ENCODE results near the gene ELOVL6. TPM values are rescaled to one million over a fixed set of nuclear protein-coding genes. Genes with fewer than 3 reads are reported as not detected.

The ELOVL6 gene
- total RNA-seq, 1 donor from 2014 or later: 3.6 TPM

DNA sequence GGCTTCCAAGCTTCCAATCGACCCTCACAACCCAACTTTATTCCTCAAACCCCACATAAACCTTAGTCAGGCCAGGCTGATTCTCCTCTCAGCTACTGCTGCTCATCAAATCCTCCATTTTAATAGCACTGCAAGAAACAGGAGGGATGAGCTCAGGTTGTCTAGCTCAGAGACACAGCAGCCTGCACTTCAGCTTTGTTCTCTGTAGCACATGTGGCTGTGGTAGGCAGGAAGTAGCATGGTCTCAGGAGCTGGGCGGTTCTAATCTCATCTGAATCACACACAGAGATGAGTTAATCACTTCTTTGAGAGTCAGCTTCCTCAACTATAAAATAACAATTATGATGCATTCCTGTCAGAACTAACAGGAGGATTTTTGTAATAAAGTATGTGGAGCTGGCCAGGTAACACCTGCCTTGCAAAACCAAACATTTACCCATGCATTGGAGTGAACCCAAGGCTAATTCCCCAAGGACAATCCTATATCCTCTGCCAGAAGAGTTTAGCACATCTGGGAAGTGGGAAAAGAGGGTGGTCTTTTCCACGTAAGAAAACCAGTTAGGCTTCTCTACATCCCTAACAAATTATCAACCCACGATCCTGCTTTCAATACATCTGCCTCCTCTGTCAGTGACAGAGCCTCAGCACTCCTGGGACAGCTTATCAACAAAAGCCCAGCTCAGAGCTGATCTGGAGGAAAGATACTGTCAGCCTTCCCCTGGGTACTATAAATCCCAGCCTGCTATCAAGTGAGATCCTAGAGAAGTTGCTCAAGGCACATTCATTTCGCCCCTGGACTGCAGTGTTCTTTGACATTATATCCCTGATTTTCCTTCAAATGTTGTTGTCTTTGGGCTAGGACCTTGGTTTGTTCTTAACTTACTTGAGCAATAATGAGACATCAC is 32.8 kb downstream of the ELOVL6 start:
- Histone ChIP-seq H3K36me3 (no peaks in the 10 kb centered on the region), H3K4me3 (no peak overlapping the region), H3K9me3 (no peaks in the 10 kb centered on the region), H3K4me1 (no peaks in the 10 kb centered on the region), H3K27me3 (ENCODE audit: low read depth) (no peaks in the 10 kb centered on the region), H3K27ac (no peak overlapping the region)
- intact Hi-C loops (cut with DNase I): no loop called here
- TF ChIP-seq, protein P1, sequence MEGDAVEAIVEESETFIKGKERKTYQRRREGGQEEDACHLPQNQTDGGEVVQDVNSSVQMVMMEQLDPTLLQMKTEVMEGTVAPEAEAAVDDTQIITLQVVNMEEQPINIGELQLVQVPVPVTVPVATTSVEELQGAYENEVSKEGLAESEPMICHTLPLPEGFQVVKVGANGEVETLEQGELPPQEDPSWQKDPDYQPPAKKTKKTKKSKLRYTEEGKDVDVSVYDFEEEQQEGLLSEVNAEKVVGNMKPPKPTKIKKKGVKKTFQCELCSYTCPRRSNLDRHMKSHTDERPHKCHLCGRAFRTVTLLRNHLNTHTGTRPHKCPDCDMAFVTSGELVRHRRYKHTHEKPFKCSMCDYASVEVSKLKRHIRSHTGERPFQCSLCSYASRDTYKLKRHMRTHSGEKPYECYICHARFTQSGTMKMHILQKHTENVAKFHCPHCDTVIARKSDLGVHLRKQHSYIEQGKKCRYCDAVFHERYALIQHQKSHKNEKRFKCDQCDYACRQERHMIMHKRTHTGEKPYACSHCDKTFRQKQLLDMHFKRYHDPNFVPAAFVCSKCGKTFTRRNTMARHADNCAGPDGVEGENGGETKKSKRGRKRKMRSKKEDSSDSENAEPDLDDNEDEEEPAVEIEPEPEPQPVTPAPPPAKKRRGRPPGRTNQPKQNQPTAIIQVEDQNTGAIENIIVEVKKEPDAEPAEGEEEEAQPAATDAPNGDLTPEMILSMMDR (IDR thresholded peaks at IDR 0.05): no peak
- ATAC-seq: peak; percentile 64 to 75
- no peak for DNase-seq

DNA sequence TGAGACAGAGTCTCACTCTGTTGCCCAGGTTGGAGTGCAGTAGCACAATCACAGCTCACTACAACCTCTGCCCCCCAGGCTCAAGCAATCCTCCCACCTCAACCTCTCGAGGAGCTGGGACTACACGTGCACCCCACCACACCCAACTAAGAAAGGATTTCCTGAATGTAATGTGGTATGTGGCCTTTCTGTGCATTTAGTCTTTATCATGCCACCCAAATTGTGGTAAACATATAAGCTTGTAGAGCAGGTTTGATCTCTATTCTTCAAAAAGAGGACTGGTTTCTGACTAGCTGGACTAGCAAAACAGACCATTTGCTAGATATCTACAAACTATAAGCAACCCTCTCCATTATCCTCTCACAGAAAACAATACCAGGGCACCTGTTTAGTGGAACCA is 33.6 kb downstream of the ELOVL6 start:
- no peak overlapping the region for H3K4me3 ChIP-seq
- H3K9me3 ChIP-seq: no peaks in the 10 kb centered on the region
- no peak for ATAC-seq
- H3K27ac ChIP-seq: no peak overlapping the region
- H3K36me3 ChIP-seq: no peaks in the 10 kb centered on the region
- H3K27me3 ChIP-seq (ENCODE audit: low read depth): no peaks in the 10 kb centered on the region
- no peaks in the 10 kb centered on the region for H3K4me1 ChIP-seq
- no peak for DNase-seq
- TF ChIP-seq, protein P1 (IDR thresholded peaks at IDR 0.05): no peak
- intact Hi-C loops (cut with DNase I): no loop called here

DNA sequence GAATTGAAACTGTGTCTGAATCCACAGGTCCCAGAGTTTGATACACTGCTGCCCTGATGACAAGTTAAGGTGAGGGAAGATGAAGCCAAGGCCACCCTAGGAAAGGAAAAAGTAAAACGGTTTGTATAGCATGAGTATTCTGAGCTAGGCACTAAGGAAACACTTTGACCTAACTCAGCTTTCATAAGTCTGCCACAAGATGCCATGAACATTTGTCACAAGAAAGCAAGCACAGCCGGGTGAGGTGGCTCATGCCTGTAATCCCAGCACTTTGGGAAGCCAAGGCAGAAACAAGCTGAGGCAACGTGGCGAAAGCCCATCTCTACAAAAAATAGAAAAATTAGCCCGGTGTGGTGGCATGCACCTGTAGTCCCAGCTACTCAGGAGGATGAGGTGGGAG is 34.2 kb downstream of the ELOVL6 start:
- intact Hi-C loops (cut with DNase I): no loop called here
- Histone ChIP-seq H3K36me3 (no peaks in the 10 kb centered on the region), H3K4me3 (no peak overlapping the region), H3K4me1 (no peaks in the 10 kb centered on the region), H3K27ac (no peak overlapping the region), H3K27me3 (ENCODE audit: low read depth) (no peaks in the 10 kb centered on the region), H3K9me3 (no peaks in the 10 kb centered on the region)
- TF ChIP-seq, protein P1 (IDR thresholded peaks at IDR 0.05): no peak
- DNase-seq: no peak
- ATAC-seq: no peak

DNA sequence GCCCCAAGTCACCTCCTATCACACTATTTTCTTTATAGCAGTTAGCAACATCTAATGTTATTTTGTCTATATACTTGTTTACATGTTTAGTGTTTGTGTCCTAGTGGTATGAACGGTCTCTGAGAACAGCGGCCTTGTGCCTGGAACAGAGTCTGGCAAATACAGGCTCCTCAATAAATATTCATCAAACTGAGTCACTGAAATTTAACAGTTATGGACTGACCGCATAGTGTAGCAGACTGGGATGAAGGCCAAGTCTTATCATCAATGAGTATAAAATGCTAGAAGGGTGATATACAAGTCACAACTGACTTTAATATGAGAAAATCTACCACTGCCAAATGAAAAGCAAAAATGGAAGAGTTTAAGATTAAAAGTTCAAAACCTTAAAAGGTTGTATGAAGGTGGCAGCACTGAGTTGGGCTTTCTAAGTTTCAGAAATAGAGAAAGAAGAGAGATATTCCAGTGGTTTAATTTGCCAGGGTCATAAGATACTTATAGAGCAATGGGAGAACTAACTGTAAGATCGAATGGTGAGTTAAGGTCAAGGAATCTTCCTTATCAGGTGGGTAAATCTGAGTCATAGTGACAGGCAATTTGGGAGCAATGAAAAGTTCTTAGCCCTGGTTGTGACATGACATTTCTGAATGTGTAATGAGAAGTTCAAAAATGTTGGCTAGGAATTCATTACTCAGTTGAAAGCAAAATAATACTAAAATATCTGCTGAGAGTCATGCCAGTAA is 34.9 kb downstream of the ELOVL6 start:
- DNase-seq (no peak), ATAC-seq (no peak)
- Histone ChIP-seq H3K4me1 (no peaks in the 10 kb centered on the region), H3K36me3 (no peaks in the 10 kb centered on the region), H3K4me3 (no peak overlapping the region), H3K27ac (no peak overlapping the region), H3K27me3 (ENCODE audit: low read depth) (no peaks in the 10 kb centered on the region), H3K9me3 (no peaks in the 10 kb centered on the region)
- TF ChIP-seq, protein P1 (IDR thresholded peaks at IDR 0.05): no peak
- intact Hi-C loops (cut with DNase I): no loop called here

DNA sequence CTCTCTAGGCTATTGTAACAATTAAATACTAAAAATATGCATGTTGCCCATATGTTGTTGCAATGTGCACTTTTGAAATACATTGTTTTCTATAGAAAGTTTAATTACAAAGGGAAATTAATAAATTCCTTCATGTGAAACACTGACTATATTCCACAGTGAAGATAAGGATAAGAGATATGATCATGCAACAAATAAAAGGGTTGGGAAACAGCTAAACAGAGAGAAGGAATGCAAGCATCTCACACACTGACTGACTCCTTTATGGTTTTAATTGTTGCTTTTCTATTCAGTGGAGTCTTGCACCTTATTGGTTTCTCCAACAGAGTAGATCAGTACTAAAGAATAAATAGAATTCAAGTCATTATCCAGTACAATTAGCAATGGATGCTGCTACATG is 37.8 kb downstream of the ELOVL6 start:
- DNase-seq: no peak
- H3K36me3 ChIP-seq: no peaks in the 10 kb centered on the region
- H3K9me3 ChIP-seq: no peaks in the 10 kb centered on the region
- intact Hi-C loops (cut with DNase I): no loop called here
- H3K4me3 ChIP-seq: no peak overlapping the region
- no peaks in the 10 kb centered on the region for H3K4me1 ChIP-seq
- no peak overlapping the region for H3K27ac ChIP-seq
- no peaks in the 10 kb centered on the region for H3K27me3 ChIP-seq (ENCODE audit: low read depth)
- no peak for ATAC-seq
- TF ChIP-seq, protein P1 (IDR thresholded peaks at IDR 0.05): no peak
